ENCODE measurements around the gene MACIR.

DNA sequence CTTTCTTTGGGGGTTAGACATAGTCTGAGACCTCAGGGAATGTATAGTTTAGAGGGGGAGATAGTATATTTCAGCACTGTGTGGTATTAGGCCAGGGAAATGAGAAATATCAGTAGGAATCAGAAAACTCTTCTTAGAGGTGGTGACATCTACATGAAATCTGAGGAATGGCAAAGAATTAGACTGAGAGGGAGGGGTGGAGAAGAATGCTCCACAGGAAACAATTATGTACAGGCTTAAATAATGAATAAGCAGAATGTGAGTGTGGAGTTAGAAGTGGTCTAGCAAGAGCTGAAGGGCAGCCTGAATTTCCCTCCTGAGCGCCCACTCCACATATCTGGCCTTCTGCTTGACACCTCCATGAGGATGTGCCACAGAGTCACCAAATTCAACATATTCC lies 3.6 kb upstream of the MACIR start:
- TF ChIP-seq EGR1 (IDR thresholded peaks at IDR 0.05) (no peak), RAD21 (IDR thresholded peaks at IDR 0.05; ENCODE audit: low read depth) (no peak), TAF1 (IDR thresholded peaks at IDR 0.05; ENCODE audit: low read depth) (no peak), CEBPB (IDR thresholded peaks at IDR 0.05) (no peak), CREB1 (IDR thresholded peaks at IDR 0.05; ENCODE audit: low read depth) (no peak), YY1 (IDR thresholded peaks at IDR 0.05; ENCODE audit: low read depth) (no peak), NFIC (IDR thresholded peaks at IDR 0.05) (no peak), TEAD4 (IDR thresholded peaks at IDR 0.05) (no peak), TCF12 (IDR thresholded peaks at IDR 0.05; ENCODE audit: low read depth) (no peak)
- TF ChIP-seq, protein P1, sequence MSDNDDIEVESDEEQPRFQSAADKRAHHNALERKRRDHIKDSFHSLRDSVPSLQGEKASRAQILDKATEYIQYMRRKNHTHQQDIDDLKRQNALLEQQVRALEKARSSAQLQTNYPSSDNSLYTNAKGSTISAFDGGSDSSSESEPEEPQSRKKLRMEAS (IDR thresholded peaks at IDR 0.05): no peak
- TF ChIP-seq, protein P2, sequence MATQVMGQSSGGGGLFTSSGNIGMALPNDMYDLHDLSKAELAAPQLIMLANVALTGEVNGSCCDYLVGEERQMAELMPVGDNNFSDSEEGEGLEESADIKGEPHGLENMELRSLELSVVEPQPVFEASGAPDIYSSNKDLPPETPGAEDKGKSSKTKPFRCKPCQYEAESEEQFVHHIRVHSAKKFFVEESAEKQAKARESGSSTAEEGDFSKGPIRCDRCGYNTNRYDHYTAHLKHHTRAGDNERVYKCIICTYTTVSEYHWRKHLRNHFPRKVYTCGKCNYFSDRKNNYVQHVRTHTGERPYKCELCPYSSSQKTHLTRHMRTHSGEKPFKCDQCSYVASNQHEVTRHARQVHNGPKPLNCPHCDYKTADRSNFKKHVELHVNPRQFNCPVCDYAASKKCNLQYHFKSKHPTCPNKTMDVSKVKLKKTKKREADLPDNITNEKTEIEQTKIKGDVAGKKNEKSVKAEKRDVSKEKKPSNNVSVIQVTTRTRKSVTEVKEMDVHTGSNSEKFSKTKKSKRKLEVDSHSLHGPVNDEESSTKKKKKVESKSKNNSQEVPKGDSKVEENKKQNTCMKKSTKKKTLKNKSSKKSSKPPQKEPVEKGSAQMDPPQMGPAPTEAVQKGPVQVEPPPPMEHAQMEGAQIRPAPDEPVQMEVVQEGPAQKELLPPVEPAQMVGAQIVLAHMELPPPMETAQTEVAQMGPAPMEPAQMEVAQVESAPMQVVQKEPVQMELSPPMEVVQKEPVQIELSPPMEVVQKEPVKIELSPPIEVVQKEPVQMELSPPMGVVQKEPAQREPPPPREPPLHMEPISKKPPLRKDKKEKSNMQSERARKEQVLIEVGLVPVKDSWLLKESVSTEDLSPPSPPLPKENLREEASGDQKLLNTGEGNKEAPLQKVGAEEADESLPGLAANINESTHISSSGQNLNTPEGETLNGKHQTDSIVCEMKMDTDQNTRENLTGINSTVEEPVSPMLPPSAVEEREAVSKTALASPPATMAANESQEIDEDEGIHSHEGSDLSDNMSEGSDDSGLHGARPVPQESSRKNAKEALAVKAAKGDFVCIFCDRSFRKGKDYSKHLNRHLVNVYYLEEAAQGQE (IDR thresholded peaks at IDR 0.05; ENCODE audit: low read depth): no peak

All from Ishikawa (cell line).